ENCODE results near the gene STPG2. TPM values are rescaled to one million over a fixed set of nuclear protein-coding genes. Genes with fewer than 3 reads are reported as not detected.

STPG2 gene
- total and polyA plus RNA-seq, 10 donors = 0.03 to 2.0 (median 0.67) TPM; not detected in 1

GRCh38 chr4:97900229-97900628, 243.0 kb downstream of the STPG2 start:
- no peaks in the 10 kb centered on the region for H3K27me3 ChIP-seq (replicated peaks in 1 of 7)
- intact Hi-C loops (cut with DNase I; ENCODE audit: low total_unique reads) = no loop called here
- WGBS, 5 donors = 45 to 100% (median 72%) methylated on average over 2 of the region's 2 CpGs

DNA sequence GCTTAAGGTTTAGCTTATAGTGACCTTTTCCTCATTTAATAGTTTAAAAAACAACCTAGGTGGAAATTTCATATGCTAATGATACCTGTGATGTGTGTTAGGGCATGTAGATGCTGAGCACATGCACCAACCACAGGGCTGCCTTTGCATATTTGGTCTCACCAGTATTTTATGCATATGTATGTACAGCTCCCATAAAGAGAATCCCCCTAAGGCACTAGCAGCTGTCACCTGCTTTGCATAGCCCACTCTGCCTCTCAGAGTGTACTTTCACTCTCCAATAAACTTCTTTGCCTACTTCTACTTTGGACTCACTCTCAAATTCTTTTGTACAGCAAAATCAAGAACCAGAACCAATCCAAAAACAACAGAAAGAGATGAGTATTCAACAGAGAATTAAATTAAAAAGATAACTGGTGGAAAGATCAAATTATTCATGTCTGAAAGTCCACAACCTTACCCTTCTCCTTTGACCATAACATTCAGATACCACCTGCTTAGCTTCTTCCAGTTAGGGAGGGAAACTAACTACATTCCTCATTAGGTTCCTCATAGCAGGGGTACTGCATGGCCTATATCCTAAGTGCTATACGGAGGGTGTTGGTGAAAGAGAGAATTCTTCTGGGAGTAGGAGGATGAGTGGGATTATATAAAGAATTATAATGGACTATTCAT, 250.5 kb downstream of the STPG2 start:
- H3K27ac ChIP-seq = no peak overlapping the region
- 77 to 86% (median 84%) methylated on average over 1 of the region's 1 CpG for WGBS, 5 donors
- H3K4me3 ChIP-seq = no peak overlapping the region
- peaks cover 0 to 14% (median 2%) of the 10 kb centered on the region in 8 donors for H3K9me3 ChIP-seq
- DNase-seq = no peak
- no peaks in the 10 kb centered on the region for H3K27me3 ChIP-seq (replicated peaks in 1 of 7)
- TF ChIP-seq, protein P1, sequence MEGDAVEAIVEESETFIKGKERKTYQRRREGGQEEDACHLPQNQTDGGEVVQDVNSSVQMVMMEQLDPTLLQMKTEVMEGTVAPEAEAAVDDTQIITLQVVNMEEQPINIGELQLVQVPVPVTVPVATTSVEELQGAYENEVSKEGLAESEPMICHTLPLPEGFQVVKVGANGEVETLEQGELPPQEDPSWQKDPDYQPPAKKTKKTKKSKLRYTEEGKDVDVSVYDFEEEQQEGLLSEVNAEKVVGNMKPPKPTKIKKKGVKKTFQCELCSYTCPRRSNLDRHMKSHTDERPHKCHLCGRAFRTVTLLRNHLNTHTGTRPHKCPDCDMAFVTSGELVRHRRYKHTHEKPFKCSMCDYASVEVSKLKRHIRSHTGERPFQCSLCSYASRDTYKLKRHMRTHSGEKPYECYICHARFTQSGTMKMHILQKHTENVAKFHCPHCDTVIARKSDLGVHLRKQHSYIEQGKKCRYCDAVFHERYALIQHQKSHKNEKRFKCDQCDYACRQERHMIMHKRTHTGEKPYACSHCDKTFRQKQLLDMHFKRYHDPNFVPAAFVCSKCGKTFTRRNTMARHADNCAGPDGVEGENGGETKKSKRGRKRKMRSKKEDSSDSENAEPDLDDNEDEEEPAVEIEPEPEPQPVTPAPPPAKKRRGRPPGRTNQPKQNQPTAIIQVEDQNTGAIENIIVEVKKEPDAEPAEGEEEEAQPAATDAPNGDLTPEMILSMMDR (IDR thresholded peaks at IDR 0.05 in 8 of 11, conservative IDR thresholded peaks at IDR 0.05 in 3 of 11) = no peak
- TF ChIP-seq POLR2AphosphoS5 (IDR thresholded peaks at IDR 0.05) (no peak), POLR2A (IDR thresholded peaks at IDR 0.05) (no peak)
- intact Hi-C loops (cut with DNase I; ENCODE audit: low total_unique reads) = no loop called here
- H3K4me1 ChIP-seq = no peaks in the 10 kb centered on the region
- H3K36me3 ChIP-seq = no peaks in the 10 kb centered on the region

More at GRCh38 chr4:97900229-97900628, 243.0 kb downstream of the STPG2 start:
- TF ChIP-seq, protein P1 (IDR thresholded peaks at IDR 0.05 in 8 of 11, conservative IDR thresholded peaks at IDR 0.05 in 3 of 11) = no peak
- TF ChIP-seq POLR2AphosphoS5 (IDR thresholded peaks at IDR 0.05) (no peak), POLR2A (IDR thresholded peaks at IDR 0.05) (no peak)
- H3K4me1 ChIP-seq = no peaks in the 10 kb centered on the region
- DNase-seq = no peak
- peaks cover 0 to 36% (median 10%) of the 10 kb centered on the region in 8 donors for H3K9me3 ChIP-seq
- no peak overlapping the region for H3K4me3 ChIP-seq
- no peak overlapping the region for H3K27ac ChIP-seq
- H3K36me3 ChIP-seq = no peaks in the 10 kb centered on the region

DNA sequence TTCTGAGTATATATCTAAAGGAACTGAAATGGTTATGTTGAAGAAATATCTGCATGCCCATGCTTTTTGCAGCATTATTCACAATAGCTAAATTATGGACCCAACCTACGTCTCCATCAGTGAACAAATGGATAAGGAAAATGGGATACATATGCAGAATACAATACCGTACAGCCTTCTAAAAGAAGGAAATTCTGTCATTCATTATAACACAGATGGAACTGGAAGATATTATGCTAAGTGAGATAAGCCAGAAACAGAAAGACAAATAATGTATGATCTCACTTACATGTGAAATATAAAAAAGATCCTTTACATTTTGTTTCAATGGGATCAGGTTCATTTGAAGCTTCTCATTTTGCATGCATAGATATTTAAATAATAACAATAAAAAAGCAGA, 263.3 kb downstream of the STPG2 start:
- 72 to 88% (median 76%) methylated on average over 2 of the region's 2 CpGs for WGBS, 5 donors
- peaks cover 0 to 24% (median 2%) of the 10 kb centered on the region in 8 donors for H3K9me3 ChIP-seq
- H3K4me1 ChIP-seq = no peaks in the 10 kb centered on the region
- H3K27ac ChIP-seq = no peak overlapping the region
- DNase-seq = no peak
- no peaks in the 10 kb centered on the region for H3K27me3 ChIP-seq (replicated peaks in 1 of 7)
- no peaks in the 10 kb centered on the region for H3K36me3 ChIP-seq
- TF ChIP-seq, protein P1 (IDR thresholded peaks at IDR 0.05 in 8 of 11, conservative IDR thresholded peaks at IDR 0.05 in 3 of 11) = no peak
- TF ChIP-seq POLR2A (IDR thresholded peaks at IDR 0.05) (no peak), POLR2AphosphoS5 (IDR thresholded peaks at IDR 0.05) (no peak)
- intact Hi-C loops (cut with DNase I; ENCODE audit: low total_unique reads) = no loop called here
- no peak overlapping the region for H3K4me3 ChIP-seq

GRCh38 chr4:97868097-97868496, 275.2 kb downstream of the STPG2 start:
- whole genome bisulfite sequencing, 5 donors = 53 to 67% (median 59%) methylated on average over 4 of the region's 4 CpGs
- H3K4me3 ChIP-seq = no peak overlapping the region
- no peaks in the 10 kb centered on the region for H3K27me3 ChIP-seq (replicated peaks in 1 of 7)
- no peak for DNase-seq
- H3K4me1 ChIP-seq = no peaks in the 10 kb centered on the region
- peaks cover 0 to 23% (median 8%) of the 10 kb centered on the region in 8 donors for H3K9me3 ChIP-seq
- intact Hi-C loops (cut with DNase I; ENCODE audit: low total_unique reads) = no loop called here
- TF ChIP-seq POLR2AphosphoS5 (IDR thresholded peaks at IDR 0.05) (no peak), POLR2A (IDR thresholded peaks at IDR 0.05) (no peak)
- TF ChIP-seq, protein P1 (IDR thresholded peaks at IDR 0.05 in 8 of 11, conservative IDR thresholded peaks at IDR 0.05 in 3 of 11) = no peak
- H3K36me3 ChIP-seq = no peaks in the 10 kb centered on the region
- no peak overlapping the region for H3K27ac ChIP-seq

Data from spleen (tissue), 11 donors.